Activated CD8-positive, alpha-beta memory T cell treated with anti-CD3 and anti-CD28 coated beads, Interleukin-2, amount 50 U/mL, for 24 hours (primary cell): Measurements from ENCODE around the gene CLEC2D.
"Not testable (repeated sequence)": the region's sequence is repeated elsewhere in the genome, so short reads cannot be mapped to it uniquely, and the experiment has no call there.

Experiments used
- DNase-seq: peaks from one replicate; pipeline ENCODE4 v3.0.0-alpha.2; 2020; ENCODE audit errors: extremely low read depth

The CLEC2D gene, protein sequence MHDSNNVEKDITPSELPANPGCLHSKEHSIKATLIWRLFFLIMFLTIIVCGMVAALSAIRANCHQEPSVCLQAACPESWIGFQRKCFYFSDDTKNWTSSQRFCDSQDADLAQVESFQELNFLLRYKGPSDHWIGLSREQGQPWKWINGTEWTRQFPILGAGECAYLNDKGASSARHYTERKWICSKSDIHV

GRCh38 chr12:9669534-9669933 lies at the start of gene CLEC2D:
CLEC2D (plus strand) TSS chr12:9669713; CDS start chr12:9669735, 22 bp downstream.
- no peak for DNase-seq

DNA sequence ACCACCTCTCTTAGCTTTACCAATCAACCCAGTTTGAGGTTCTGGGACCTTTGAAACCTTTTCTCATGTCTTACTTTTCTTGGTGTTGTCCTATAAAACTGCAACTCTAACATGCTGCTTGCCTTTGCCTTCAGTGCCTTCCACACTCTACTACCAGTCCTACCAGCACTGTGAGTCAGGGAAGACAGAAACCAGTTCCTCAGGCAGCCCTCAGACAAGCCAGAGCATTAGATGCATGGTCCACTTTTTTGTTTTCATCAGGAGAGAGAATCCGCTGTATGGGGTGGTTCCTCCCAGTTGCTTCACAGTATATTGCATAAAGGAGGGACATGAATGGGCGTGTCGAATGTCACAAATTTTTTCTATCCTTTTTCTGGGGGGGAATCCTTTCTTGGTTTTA lies 44.5 kb upstream of the CLEC2D start:
- DNase-seq, result no peak

- no peak for DNase-seq
Measured at GRCh38 chr12:9626291-9626690, 43.2 kb upstream of the CLEC2D start.

DNA sequence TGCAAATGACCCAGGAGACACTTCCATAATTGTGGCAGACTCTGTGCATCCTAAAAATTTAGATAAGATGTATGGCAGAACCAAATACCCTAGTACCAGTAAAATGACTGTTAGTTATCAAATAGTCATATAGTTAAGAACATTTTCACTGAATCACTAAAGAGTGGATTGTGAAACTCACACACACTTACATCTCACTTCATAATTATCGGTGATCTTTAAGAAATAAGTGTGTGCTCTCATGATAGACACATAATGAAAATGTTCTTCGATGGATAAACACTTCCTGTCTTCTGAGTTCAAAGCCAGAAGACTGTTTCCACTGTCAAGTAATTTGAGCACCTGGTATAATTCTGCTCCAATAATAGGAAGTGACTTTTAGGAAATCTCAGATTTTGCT lies 42.7 kb upstream of the CLEC2D start:
- no peak for DNase-seq

DNA sequence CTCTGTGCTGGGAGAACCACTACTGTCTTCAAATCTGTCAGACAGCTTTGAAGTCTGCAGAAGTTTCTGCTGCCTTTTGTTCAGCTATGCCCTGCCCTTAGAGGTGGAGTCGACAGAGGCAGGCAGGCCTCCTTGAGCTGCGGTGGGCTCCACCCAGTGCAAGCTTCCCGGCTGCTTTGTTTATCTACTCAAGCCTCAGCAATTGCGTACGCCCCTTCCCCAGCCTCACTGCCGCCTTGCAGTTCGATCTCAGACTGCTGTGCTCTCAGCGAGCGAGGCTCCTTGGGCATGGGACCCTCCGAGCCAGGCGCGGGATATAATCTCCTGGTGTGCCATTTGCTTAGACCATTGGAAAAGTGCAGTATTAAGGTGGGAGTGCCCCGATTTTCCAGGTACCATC lies 36.7 kb upstream of the CLEC2D start:
- no peak for DNase-seq

- DNase-seq, result peak; percentile 70
Measured at GRCh38 chr12:9634177-9634803, 35.2 kb upstream of the CLEC2D start.

DNA sequence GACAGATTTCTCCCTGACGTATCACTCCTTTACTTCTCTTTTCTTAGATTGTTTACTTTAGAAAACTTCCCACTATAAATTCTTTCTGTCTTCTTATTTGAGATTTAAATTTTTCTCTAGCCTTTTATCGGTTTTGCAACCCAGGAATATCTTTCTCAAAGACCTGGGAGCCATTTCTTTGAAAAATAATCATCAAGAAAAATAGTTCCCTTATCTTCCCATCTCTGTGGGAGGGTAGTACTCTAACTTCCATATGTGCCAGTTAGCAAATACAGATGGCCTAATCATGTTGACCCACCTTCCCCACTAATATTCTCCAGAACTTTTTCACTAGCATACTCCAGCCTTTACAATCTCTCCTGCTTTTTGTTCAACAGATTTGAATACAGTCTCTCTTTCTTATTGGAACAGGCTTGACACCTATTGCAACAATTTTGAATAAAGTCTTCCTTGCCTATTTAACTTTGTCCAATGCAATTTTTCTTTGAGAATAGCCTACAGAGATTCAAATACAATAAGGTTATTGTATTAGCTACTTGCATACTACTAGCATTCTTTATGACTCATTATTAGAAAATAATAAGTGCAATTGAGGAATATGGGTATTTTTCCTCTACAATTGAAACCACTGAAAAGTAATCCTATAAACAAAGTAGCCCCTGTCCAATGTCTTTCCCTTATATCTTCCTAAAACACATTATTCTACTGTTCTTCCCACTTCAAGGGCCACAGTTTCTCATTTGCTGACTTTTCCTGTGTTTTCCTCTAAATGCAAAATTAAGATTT lies 34.4 kb upstream of the CLEC2D start:
- DNase-seq, result no peak

- DNase-seq, result no peak
Measured at GRCh38 chr12:9636150-9636850, 33.2 kb upstream of the CLEC2D start.

DNA sequence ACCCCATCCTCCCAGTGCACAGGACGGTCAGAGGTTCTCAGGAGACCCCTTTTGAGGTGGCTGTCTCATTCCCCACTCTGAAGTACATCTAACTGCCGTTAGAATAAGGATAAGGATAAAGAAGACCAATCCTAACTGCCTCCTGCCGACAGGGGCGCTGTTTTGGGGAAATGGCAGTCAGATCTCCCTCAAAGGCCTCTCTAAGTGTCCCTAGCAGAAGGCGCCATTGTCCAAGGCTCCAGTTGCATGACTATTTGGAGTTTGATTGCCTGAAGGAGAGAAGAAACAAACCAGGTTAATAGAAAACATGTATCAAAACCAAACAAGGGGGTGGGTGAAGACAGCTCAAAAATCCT lies 32.7 kb upstream of the CLEC2D start:
- no peak for DNase-seq

- no peak for DNase-seq
Measured at GRCh38 chr12:9640024-9640423, 29.5 kb upstream of the CLEC2D start.

- DNase-seq, result no peak
Measured at GRCh38 chr12:9642606-9643265, 26.8 kb upstream of the CLEC2D start.

- DNase-seq, result no peak
Measured at GRCh38 chr12:9643266-9643660, 26.2 kb upstream of the CLEC2D start.

GRCh38 chr12:9644985-9645551 lies 24.4 kb upstream of the CLEC2D start:
- DNase-seq, result not testable (repeated sequence)

- no peak for DNase-seq
Measured at GRCh38 chr12:9646794-9647781, 22.4 kb upstream of the CLEC2D start.

DNA sequence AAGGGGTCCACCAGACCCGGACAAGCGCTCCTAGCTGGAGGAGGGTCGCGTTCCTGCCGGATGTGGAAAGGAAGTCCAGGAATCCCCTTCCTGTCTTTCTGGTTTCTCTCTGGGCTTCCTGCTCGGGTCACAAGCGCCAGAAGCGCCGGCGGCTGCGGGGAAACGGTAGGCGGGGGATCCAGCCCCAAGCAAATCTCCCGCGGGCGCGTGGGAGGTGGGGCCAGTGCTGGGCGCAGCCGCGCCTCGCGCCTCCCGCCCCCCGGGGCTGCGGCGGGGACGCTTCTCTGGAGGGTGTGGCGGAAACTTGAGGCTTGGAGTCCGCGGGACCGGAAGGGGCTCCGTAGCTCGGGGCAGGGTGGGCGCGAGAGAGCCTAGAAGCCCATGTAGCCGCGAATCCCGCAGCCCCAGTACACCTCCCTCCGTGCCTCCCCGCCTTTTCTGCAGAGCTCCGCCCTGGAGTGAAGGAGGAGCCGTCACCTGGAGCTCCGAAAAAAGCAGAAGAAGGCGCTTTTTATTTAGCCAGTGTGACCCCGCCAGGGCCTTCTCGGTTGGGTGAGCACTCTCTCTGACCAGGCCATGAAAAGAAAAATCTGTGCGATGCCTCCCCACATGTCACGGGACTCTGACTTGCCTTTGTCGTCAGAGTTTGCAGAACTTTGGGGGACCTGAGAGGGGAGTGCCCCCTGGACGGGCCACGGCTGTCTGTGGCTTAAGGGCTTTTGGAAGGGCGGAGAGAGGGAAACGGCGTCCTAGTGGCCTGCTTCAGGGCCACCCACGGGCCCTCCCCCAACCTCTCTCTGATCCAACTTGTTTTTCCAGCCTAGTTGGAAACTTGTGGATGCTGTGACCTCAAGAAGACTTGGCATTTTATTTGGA lies 21.4 kb upstream of the CLEC2D start:
- DNase-seq, result peak; percentile 72

GRCh38 chr12:9648701-9649531 lies 20.6 kb upstream of the CLEC2D start:
- no peak for DNase-seq

DNA sequence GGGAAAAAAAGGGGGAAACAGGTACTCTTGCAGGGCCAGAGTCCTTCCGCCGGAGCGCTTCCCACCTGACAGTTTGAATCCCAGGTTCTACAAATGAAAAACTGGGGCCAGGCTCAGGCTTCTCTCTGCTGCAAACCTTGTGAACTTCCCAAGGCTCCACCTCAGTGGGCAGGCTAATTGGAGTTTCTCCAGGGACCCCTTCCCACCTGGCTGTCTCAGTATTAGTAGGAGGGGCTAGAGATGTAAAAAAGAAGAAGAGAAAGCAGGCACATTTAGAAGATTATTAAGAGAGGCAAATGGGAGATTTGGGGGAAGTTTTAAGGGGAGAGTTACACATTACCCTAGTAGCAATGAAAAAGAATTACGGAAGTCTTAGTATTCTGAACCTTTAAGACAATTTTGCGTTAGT lies 20.0 kb upstream of the CLEC2D start:
- no peak for DNase-seq

DNA sequence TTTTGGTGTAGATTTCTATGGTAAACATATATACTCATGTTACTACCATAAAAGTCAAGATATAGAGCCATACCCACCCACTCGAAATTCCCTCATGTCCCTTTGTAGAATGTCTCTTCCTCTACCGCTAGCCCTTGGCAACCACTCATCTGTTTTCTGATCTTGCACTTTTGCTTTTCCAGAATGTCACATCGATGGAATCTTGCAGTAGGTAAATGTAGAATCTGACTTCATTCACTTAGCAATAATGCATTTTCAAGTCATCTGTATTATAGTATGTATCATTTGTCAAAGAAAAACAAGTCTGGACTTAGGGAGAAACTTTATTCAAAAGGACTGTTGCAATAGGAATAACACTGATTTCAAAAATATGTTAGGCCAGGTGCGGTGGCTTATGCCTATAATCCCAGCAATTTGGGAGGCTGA lies 19.3 kb upstream of the CLEC2D start:
- no peak for DNase-seq
